Activated T-cell treated with anti-CD3 and anti-CD28 coated beads for 24 hours (primary cell): ENCODE data around the gene SH3GL3.

Experiments
- DNase-seq: peaks from one replicate; pipeline ENCODE4 v3.0.0-alpha.2; 2020; ENCODE audit warnings: low read depth

SH3GL3 gene, protein sequence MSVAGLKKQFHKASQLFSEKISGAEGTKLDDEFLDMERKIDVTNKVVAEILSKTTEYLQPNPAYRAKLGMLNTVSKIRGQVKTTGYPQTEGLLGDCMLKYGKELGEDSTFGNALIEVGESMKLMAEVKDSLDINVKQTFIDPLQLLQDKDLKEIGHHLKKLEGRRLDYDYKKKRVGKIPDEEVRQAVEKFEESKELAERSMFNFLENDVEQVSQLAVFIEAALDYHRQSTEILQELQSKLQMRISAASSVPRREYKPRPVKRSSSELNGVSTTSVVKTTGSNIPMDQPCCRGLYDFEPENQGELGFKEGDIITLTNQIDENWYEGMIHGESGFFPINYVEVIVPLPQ

GRCh38 chr15:83446904-83447709 is at the start of gene SH3GL3:
Gene SH3GL3 (plus strand): TSS chr15:83447341. CDS start chr15:83447534, 193 bp downstream.
- DNase-seq: peak; percentile 39

DNA sequence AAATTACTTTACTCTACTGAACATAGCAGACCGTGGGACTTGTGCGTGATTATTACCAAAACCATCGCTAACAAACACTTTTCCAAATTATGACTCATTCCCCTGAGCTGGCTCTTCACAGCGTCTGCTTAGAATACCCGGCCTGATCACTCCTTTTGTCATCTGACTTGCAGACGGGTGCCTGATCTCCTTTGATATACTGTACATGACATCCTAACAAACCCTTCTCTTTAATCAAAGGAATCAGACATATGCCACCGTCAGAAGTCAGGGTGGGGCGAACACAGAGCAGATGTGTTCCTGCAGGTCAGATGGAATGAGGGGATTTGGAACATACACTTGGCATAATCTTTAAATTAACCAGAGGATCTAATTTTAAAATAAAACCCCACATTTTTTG is 48.5 kb upstream of the SH3GL3 start:
- no peak for DNase-seq

DNA sequence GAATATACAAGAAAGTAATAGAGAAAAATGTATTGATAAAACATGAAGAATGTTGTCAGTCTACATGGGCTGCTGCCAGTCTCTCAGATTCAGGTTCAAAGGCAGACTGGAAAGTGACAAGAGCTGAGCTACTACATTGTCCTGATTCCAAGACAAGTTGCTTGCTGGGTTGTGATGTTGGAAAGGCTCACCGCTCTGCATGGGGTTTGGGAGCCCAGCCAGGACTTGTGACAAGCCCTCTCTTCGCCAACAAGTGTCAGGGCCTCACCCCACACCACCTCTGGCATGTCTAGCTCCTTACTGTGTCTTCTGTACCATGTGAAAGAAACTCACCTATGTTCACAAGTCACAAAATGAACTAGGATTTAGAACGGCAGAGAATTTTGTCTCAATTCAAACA is 43.0 kb upstream of the SH3GL3 start:
- DNase-seq: no peak

GRCh38 chr15:83410532-83410931 is 36.6 kb upstream of the SH3GL3 start:
- DNase-seq: no peak

DNA sequence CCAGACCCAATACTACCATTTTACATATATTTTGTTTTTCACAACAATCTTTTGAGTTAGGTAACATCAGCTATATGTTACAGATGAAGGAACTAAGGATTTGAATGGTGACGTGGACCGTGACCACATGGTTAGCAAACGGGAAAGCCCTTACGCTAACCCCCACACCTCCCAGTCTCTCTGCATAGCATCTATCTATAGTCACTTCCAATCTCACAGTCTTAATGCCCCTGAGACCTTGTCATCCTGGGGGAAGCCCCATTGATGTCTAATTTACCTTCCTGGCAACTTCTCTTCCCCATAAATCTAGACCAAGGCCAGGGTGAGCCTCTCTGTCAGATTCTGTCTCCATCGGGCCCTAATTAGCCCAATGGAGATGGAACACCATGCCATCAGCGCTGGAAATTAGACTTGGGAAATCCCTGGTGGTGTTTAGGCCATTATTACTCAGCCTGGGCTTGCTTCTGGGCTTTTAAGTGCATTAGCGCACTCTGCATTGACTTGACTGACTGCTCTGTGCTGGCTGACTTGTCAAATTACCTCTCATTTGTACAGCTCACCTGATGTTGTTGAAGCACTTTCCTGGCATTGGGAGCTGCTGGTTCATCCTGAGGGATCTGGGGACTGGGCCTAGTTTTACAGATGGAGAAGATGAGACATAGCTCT is 34.0 kb upstream of the SH3GL3 start:
- DNase-seq: no peak

- DNase-seq: no peak
These were observed 25.1 kb upstream of the SH3GL3 start for GRCh38 chr15:83422081-83422480.

DNA sequence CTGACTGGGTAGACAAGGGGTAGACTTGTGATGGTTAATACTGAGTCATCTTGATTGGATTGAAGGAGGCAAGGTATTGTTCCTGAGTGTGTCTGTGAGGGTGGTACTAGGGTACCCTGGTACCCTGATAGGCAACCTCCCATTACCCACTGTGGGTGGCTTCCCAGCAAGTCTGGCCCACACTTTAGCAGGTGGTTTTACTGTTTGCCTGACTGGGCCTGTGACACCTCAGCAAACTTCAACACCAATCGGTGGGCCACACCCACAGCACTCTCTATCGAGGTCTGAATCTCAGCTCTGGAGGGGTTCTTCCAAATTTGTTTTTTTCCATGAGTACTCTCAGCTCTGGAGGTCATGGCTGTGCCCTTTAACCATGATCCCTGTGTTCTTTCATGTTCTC is 24.6 kb upstream of the SH3GL3 start:
- DNase-seq: no peak

DNA sequence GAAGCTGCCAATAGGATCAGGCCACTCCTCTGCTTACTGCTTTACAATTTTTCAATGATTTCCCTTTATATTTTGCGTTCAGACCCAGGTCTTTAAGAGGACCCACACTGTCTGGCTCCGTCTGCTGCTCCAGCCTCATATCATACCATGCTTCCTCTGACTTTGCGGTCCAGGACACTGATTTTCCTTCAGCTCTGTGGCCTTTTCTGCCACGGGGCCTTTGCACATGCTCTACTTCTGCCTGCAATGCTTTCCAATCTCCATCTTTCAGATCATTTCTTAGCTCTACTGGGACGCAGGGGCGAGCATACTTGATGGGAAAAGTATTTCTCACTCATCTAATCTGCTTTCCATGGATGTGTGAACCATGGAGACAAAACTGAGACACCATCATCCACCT is 23.0 kb upstream of the SH3GL3 start:
- no peak for DNase-seq

DNA sequence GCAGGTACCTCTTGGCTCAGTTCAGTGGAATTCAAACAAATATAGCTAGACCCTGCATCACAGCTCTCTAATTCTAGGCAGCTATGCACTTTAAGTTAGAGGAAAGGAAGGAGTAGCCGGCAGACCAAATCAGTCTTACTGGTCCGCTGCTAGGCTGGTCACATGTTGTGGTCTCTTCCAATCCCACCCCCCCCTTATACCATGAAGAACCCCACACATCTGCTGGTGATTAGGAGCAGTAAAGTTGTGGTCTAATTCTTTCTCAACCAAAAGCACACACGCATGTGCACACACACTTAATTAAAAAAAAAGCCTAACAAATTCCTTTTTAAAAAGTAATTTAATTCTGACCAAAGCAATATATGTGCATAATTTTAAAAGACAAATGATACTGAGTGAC is 16.7 kb upstream of the SH3GL3 start:
- no peak for DNase-seq

DNA sequence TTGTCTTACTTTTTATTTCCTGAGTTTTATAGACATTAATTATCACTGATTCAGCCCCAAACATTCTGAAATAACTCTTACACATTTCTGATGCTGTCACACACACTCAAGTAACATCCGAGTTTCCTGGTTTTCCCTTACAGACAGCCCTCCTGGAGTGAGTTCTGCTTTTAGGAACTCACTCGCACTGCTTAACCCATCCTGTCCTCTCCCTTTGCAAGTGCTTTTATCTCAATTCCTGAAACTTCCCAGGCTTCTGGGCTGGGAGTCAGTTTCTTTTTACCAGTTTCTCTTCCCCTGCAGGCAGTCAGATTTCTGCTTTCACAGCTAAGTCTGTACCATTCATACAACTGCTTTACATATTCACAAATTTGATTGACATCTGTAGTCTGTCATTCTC is 15.6 kb upstream of the SH3GL3 start:
- DNase-seq: no peak

DNA sequence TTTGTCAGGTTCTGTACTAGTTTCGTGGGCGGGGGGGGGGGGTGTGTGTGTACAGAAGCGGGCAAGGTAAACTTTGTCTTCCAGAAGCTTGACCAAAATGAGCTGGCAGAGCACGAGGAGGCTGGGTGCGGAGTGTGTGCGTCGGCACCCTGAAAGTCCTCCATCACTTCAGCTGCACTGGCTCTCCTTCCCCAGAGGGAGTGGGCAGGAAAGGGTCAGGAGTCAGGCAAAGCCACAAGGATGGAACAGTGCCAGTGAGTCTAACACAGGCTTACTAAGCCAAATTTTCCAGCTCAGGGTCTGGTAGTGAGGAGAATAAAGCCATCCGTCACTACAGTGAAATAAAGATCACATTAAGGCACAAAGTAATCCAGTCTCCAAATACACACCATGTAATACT is 11.9 kb upstream of the SH3GL3 start:
- no peak for DNase-seq

DNA sequence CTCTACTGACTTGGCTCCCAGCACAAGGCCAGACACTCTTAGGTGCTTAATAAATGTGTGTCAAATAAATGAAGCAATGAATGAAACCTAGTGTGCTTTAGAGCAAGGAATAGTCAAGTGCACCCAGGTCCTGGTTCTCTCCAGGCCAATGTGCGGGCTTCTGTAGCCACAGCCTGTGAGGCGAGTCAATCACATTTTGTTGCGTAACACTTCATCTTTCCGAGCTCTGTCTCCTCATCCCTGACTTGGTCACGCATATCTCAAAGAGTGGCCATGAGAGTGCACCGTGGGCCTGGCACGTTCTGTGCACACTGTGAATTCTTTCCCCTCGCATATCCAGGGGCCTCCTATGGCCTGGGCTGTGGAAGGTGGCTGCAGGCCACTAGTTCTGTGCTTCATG is 11.4 kb upstream of the SH3GL3 start:
- no peak for DNase-seq

GRCh38 chr15:83436513-83437158 is 10.5 kb upstream of the SH3GL3 start:
- no peak for DNase-seq

GRCh38 chr15:83443076-83443847 is 3.9 kb upstream of the SH3GL3 start:
- DNase-seq: no peak

- DNase-seq: no peak
These were observed 2.2 kb upstream of the SH3GL3 start for GRCh38 chr15:83444936-83445335.

- DNase-seq: no peak
These were observed 1.5 kb upstream of the SH3GL3 start for GRCh38 chr15:83445643-83446042.

GRCh38 chr15:83446417-83446816 is 724 bp upstream of the SH3GL3 start:
- DNase-seq: no peak

GRCh38 chr15:83449250-83449671 is 2.1 kb downstream of the SH3GL3 start:
- DNase-seq: no peak

DNA sequence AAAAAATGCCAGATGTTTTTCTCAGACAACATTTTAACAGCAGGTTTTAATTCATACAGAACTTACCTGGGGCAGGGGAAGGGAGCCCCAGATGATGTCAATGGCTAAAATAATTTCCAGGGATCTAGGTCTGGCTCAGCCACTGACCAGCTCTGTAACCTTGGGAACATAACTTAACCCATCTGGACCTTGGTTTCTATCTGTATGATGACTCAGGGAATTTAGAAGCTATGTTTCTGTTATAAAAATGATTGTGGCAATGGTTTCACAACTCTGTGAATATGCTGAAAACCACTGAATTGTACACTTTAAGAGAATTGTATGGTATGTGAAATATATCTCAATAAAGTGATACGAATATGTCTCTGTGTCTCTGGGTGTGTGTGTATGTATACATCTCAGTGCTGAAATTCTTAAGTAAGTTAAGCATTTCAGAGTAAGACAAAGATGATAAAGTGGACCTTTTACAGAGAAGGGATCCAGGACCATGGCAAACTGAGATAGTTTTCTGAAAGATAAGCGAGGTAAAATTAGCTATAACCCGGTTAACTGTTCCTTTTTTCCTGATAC is 2.9 kb downstream of the SH3GL3 start:
- DNase-seq: no peak

DNA sequence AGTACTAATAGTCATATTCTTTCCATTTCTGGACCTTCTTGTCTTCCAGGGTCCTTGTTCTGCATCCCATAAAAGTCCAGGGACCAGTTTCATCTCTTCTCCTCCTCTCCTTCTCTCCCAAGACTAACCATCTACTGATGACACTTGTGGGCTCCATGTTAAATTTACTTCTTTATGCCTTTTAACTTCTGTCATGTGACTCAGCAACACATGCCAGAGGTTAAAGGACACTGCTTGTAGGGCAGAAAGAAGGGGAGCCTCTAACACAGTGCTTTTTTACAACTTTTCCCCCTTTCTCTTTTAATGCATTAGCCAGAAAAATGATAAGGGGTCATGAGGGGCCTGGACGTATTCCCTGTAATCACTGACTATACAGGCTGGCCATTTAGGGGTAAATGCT is 10.0 kb downstream of the SH3GL3 start:
- no peak for DNase-seq

DNA sequence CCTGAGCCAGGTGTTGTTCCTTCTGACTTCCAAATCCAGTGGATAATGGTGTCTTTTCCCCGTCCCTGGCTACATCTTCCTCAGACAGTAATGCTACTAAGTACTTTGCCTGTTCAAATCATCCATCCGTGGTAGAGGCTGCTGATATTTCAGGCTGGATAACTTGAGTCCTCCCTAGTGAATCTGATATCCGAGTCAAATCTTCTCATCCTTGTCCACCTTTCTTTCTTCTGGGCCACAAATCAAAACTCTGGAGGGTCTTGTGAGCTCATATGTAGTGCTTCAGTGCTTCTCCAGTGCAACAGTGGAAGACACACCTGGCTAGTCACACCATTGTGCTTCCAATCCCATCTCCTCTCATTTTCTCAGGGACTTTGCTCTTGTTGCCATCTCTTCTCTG is 11.2 kb downstream of the SH3GL3 start:
- DNase-seq: no peak
